NCI-H345 treated with DMSO at 0.1 percent for 48 hours (cell line): ENCODE data around the gene CWF19L1.

ENCODE experiments used
- DNase-seq: peaks from one replicate; lab custom pipeline; 2025; ENCODE audit not compliant: unreplicated experiment; lab: John Stamatoyannopoulos, UW

CWF19L1 gene

GRCh38 chr10:100253041-100253440, 14.4 kb downstream of the CWF19L1 start:
- no peak for DNase-seq

DNA sequence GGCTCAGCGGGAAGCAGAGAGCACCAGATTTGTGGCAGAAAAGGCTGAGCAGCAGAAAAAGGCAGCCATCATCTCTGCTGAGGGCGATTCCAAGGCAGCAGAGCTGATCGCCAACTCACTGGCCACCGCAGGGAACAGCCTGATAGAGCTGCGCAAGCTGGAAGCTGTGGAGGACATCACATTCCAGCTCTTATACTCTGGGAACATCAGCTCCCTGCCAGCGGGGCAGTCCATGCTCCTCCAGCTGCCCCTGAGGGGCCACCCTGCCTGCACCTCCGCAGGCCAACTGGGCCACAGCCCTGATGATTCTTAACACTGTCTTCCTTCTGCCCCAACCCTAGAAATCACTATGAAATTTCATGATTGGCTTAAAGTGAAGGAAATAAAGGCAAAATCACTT, 18.6 kb downstream of the CWF19L1 start:
- DNase-seq = no peak

GRCh38 chr10:100245484-100246220, 21.8 kb downstream of the CWF19L1 start:
- DNase-seq = no peak

DNA sequence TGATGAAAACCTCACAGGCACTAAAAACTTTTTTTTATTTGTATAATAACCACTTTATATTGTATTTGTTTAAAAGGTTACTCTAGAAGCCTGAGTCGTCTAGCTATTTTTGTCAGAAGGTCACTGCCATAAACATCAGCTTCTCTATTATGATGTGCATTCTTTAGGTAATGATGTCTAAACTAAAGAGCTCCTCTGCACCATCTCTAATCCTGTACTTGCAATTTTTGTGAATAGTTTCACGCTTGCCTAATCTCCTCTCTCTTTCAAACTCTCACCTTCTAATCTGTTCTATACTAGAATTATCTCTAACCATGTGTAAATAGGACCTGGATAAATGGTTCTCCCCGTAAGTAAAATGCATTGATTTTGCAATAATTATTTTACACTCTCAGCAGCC, 27.6 kb downstream of the CWF19L1 start:
- DNase-seq = no peak

- DNase-seq = no peak
Measured at GRCh38 chr10:100238429-100238828, 29.0 kb downstream of the CWF19L1 start.

DNA sequence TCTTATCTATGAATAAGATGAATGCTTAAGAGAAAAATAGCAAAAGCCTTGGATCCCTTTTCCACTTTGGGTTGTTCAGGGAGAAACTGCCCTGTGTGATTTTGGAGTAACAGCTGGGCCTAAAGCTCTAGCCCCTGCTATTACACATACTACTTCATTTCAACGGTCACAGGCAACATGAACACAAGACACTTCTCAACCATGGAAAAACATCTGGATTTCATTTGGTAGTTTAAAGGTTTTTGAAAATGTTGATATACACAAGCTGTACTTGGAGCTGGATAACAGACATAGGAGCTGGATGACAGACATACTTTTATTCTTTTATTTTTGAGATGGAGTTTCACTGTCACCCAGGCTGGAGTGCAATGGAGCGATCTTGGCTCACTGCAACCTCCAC, 35.3 kb downstream of the CWF19L1 start:
- DNase-seq = no peak

GRCh38 chr10:100229819-100230422, 37.5 kb downstream of the CWF19L1 start:
- no peak for DNase-seq

GRCh38 chr10:100223879-100224278, 43.6 kb downstream of the CWF19L1 start:
- no peak for DNase-seq

DNA sequence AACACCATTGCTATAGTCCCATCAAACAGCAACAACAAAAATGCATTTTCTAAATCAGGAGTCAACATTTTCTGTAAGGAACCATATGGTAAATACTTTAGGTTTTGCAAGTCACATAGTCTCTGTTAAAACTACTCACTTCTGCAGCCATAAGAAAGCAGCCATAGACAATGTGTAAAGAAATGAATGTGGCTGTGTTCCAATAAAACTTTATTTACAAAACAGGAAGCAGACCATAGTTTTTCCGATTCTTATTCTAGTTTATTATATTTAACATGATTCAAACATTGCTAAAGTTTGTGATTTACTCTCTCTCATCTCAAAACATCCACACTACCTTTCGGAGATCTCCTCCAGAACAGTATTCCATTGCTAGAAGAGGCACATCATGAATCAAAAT, 44.9 kb downstream of the CWF19L1 start:
- no peak for DNase-seq

GRCh38 chr10:100216006-100216405, 51.4 kb downstream of the CWF19L1 start:
- no peak for DNase-seq

DNA sequence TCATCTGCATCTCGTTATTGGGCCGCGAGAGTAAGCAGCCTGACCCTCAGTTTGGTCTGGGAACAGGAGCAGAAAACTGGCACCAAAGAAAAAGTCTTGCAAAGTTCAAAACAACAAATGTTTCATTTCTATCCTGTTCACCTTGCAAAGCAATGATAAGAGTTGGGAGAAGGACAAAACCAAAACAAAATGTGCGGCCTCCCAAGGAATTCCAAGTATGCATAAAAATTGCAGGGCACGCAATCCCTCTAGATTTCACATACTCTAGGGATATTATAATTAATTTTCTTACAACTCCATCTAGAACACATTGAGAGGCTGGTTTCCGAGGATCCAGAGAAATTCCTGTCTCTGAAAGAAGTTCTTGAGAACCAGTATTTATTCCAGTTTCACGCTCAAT, 58.1 kb downstream of the CWF19L1 start:
- DNase-seq = no peak

DNA sequence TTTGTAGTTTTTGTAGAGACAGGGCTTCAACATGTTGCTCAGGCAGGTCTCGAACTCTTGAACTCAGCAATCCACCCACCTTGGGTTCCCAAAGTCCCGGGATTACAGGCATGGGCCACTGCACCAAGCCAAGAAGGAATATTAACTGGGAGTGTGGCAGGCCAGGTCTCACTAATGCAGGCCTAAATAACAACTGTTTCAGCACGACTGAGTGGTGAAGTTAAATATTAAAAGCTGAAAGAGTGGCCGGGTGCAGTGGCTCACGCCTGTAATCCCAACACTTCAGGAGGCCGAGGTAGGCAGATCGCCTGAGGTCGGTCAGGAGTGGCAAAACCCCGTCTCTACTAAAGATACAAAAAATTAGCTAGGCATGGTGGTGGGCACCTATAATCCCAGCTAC, 59.2 kb downstream of the CWF19L1 start:
- no peak for DNase-seq

GRCh38 chr10:100204370-100204769, 63.1 kb downstream of the CWF19L1 start:
- DNase-seq = no peak

DNA sequence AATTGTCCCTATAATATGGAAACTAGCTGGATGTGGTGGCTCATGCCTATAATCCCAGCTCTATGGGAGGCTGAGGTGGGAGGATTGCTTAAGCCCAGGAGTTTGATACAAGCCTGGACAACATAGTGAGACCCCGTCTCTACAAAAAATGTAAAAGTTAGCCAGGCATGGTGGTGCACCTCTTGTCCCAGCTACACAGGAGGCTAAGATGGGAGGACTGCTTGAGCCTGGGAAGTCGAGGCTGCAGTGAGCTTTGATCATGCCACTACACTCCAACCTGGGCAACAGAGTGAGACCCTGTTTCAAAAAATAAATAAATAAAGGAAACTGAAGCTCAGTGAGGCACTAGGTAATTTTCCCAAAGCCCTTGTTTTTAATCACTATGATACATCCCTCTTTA, 65.9 kb downstream of the CWF19L1 start:
- DNase-seq = no peak

- DNase-seq = no peak
Measured at GRCh38 chr10:100194711-100195110, 72.7 kb downstream of the CWF19L1 start.

DNA sequence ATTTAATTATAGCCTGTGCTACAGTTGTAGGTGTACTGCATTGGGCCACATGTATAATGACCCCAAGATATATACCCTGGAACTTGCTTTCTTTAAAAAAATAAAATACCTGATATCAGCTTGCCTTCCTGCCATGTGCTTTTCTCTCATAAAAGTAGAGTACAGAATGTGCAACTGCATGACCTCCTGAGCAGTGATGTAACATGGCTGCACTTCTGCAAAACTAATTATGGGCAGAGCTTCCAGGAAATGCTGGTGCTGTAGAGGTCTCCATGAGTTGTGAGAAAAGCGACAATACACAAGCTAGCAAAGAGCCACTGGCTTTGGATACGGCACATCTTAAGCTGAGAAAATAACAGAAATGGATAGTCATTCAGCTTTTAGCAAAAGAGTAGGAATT, 75.1 kb downstream of the CWF19L1 start:
- no peak for DNase-seq

DNA sequence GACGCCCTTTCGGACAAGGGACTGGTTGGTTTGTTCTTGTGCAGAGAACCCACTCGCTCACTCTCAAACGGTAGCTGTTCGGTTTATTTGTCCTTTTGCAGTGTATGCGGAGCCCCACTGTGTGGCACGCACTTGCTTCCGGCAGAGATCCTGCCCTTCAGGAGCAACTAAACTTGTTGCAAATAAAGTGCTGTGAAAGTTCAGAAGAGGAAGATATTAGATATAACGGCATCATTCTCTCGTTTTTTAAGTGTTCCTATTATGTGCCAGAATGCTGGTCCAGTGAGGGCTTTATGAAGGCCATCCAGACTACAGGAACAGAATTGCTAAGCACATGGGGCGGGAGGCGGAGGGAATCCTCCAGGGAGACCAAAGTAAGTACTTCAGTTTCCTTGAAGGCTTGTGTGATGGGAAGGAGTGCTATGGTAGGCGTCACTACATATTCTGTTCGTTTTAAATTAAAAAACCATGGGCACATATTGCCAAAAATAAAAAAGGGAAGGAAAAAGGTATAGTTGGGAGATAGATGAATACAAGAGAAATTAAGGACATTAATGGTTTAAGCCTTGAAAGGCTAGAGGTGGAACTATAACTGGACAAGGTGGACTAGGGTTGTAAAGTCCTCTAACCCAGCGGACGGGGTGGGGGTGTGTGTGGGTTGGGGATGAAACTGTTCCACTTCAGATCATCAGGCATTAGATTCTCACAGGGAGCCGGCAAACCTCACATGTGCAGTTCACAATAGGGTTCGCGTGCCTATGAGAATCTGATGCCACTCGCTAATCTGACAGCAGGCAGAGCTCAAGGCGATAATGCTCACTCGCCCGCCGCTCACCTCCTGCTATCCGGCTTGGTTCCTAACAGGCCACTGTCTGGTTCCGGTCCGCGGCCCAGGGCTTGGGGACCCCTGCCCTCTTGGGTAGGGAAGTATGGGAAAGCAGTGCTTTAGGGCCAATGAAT, 80.9 kb downstream of the CWF19L1 start:
- no peak for DNase-seq

DNA sequence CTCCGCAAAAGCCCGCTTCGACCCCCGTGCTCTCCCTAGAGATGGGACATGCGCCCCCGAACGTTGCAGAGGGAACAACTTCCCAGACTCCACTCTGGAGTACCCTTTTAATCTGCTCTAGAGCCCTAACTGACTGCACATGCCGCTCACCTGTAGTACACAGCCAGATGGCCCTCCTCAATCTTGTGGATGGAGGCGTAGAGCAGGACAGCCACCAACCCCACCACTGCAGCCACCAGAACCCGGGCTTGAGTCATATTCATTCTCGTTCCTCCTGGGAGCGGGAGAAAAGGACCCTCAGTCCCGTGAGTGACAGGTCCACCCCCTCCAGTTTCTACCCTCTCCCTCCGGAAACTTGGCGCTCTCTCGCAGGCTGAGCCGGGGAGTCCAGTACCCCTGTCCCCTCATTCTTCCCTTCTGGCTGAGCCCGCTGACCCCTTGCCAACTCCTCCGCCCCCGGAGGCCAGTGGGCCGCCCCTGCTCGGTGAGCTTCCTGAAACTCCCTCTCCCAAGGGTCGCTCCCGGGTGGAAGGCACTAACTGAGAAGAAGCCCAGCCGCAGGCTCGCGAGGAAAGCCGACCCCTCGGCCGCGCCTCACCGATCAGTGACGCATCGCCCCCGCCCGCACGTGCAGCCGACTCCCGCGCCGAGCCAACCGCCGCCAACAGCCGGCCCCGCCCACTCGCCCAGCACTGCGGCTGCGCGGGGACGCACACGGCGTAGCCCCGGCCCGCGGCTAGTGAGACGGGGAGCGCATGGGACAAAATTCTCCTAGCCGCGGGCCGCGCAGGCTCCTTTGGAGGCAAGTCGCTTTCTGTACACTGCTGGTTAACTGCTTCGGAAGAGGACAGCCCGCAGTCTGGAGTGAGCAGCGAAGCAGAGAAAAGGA, 81.8 kb downstream of the CWF19L1 start, which contains the start of gene ERLIN1:
TSS of gene ERLIN1 (minus strand) at position 666 of the 889 bp plus-strand sequence. CDS start at position 263, 403 bp downstream.
- DNase-seq = peak; percentile 64

GRCh38 chr10:100184840-100185239, 82.6 kb downstream of the CWF19L1 start:
- DNase-seq = no peak

GRCh38 chr10:100184426-100184825, 83.0 kb downstream of the CWF19L1 start:
- DNase-seq = no peak

DNA sequence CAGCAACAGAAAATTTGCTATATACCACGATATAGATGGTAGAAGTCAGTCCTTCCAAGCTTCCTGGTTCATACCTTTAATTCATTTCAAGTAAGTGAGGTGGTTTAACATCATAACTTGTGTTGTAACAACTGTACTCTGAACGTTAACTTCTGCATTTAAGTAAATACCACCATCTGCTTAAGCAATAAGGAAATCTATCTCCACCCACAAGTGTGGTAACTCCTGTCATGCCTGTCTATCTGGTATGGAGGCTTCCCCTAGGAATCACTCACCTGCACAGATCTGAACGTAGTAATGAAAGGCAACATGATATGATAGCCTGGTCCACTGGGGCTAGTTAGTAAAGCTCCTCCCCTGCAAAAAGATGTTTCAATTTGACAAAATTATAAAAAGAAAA, 84.0 kb downstream of the CWF19L1 start:
- no peak for DNase-seq
